GM19025 (cell line): Measurements from ENCODE around the gene NAA80.
A peak's percentile ranks its signal among the peaks of the same experiment; 100 is the strongest.

Experiments used
- ATAC-seq: cut with Tn5 transposase; IDR thresholded peaks from one replicate; pipeline ENCODE4 v1.9.1; 2021; ENCODE audit warnings: mild to moderate bottlenecking, low read depth, moderate library complexity; ENCODE audit not compliant: unreplicated experiment

The NAA80 gene

DNA sequence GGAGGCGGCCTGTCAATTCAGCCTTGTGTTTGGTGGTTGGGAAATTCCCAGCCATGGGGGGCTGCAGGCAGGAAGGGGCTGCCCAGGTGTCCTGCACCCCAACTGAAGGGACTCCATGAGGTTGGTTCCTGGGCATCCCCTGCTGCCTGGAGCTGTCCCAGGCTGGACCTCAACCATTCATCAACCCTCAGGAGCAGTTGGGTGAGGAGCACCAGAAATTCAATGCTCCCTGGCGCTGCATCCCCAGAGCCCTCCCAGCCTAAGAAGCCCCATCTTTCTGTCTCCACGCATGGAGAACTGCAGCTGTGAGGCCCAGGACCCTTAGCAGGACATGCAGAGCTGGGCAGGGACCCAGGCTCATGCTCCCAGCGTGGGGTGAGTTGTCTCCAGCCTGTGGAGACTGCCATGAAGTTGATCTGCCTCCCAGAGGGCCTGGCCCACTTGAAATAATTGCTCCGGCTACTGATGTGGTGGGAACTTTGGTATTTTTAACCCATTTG is 38.2 kb downstream of the NAA80 start:
- no peak for ATAC-seq

- ATAC-seq = peak; percentile 87
These were observed 38.9 kb downstream of the NAA80 start for GRCh38 chr3:50260027-50260941.

DNA sequence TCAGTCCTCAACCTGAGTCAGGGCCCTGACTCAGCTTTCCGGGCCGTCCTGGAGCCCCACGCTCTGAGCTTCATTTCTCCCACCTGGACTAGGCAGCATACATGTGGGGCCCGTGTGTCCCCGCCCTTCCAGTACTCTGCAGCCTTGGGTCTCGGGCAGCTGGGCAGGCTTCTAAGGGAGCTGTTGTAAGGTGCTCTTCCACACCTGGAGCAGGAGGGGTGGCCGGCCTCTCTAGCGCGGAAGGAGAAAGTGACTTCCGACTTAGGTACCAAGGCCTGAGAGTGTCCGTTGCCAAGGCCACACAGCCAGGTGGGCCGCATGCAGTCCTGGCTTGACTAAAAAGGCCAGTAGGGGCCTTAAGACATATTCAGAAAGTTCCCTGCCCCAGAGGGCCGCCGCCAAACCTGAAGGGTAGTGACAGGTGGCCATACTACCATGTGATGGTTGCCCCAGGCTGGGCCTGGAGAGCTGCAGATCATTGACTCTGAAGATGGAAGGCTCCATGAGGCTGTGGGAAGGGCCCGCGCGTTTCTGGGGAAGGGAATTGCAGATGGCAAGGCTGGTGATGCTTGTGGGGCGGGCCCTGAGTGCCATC is 39.7 kb downstream of the NAA80 start:
- ATAC-seq = peak; percentile 14

DNA sequence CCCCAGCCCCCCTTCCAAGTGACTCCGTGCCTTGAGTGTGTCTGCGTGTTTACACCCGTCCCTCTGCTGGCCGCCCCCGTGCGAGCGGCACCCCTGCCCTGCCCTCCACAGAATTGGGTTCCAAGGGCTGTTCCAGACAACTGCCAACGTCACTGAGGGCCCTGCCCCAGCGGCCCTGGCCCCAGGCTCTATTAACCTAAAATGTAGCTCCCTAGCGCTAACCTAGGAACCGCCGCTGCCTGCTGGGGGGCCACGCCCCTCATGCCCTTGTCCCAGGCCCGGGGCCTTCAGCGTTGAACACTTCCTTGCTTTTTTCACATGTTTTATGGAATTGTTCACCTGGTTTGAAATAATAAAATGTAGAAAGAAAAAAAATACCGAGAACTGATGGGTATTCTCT is 40.2 kb downstream of the NAA80 start:
- no peak for ATAC-seq

GRCh38 chr3:50258029-50258680 is 41.0 kb downstream of the NAA80 start:
- ATAC-seq = no peak

- no peak for ATAC-seq
These were observed 42.0 kb downstream of the NAA80 start for GRCh38 chr3:50256978-50257890.

DNA sequence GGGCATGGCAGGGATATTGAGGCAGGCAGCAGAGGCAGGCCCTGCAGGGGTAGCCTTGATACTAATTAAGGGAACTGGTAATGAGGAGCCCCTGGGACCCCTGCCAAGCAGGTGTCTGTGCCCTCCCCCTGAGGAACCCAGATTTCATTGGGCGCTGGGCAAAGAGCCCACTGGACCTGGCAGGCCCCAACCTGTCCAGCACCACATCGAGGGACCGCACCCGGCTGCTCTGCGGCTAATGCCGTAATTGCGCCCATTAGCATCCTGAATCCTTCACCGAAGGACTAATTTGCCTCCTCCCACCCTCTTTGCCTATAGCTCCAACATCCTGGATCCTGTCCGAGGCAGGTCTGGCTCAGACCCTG is 44.0 kb downstream of the NAA80 start:
- no peak for ATAC-seq

- ATAC-seq = no peak
These were observed 44.5 kb downstream of the NAA80 start for GRCh38 chr3:50254577-50255250.

DNA sequence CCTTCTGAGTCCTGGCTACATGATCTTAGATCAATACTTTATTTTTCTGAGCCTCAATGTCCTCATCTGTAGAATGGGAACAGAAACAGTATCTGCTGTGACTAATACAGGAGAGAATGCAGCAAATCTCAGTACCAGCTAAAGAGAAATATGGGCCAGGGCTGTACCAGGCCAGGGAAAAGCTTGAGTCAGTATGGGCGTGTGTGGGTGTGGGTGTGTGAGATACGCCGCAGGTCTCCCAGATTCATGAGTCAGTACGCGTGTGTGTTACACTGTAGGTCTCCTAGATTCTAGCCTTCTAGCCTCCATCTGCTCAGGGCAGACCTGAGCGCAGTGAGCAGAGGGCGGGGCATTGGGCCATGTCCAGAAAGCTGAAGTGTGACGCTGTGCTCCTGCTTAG is 48.0 kb downstream of the NAA80 start:
- no peak for ATAC-seq

DNA sequence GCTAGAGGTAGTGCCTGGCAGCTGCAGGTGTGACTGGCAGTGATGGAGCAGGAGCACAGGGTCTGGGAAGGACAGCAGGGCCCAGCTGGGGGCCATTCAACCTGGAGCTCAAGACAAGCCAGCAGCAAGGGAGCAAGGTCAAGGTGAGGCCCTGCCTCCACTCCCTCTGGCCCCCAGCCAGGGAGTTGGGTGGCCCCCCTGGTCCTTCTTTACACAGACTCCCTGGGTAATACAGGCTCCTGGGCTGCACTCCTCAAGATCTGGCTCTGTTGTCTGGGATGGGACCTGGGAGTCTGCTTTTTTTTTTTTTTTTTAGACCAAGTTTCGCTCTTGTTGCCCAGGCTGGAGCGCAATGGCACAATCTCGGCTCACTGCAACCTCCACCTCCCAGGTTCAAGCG is 48.7 kb downstream of the NAA80 start:
- ATAC-seq = no peak

DNA sequence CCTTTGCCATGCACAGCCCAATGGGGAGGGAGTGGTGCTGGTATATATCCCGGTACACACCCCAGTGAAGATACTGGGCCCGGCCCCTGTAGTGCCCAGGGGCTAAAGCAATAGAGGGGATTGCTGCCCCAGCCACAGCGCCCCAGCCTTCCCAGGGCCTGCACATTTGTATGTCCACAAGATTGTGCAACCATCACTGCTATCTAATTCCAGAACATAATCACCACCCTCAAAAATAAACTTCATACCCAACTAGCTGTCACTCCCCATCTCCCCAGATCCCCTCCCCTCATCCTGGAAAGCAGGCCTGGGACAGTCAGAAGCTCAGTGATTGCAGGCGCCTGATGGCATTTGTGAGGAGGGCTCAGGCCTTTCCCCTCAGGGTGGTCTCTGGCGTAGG is 49.7 kb downstream of the NAA80 start:
- no peak for ATAC-seq

DNA sequence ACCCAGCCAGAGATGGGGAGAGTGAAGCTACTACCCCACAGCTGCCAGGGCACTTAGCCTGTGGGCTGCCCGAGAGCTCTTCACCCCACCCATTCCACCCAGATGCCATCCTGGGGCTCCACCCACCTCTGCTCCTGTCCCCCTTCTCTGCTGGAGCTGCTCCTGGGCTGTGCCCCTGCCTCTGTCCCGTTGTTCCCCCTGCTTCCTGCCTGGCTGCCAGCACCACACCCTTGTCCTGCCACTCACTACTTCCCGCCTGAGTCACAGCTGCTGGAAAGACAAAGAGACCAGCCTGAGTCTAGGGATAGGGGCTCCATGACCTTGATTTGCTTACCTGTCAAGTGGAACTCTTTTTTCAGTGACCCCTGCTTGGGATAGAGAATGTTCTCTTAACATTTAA is 50.8 kb downstream of the NAA80 start:
- no peak for ATAC-seq

DNA sequence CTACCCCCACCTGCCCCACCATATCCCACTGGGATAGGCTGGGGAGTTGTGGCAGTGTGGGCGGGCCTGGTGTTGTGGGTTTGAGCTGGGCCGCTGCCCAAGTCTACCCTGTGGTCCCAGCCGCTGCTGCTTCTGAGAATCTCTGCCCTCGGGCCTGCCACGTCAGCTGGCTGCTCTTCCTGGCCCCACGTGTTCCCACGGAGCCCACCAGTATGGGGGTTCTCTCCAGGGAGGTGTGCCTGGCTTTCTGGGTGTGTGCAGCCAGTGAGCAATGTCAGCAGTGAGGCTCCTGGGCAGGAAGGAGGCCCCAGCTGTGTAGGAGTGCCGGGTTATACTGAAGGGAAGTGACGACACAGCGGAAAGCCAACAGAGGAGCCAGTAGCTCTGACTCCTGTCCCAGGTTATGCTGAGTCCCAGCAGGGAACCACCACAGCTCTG is 52.7 kb downstream of the NAA80 start:
- ATAC-seq = peak; percentile 45
